Kidney (tissue), 14 donors: ENCODE results near the gene SLC22A4. TPM values are rescaled to one million over a fixed set of nuclear protein-coding genes. Genes with fewer than 3 reads are reported as not detected.
A peak's percentile ranks its signal among the peaks of the same experiment; 100 is the strongest.

Experiments used
- DNase-seq, 5 donors: peaks; one replicate each; pipeline ENCODE4 v3.0.0-alpha.2; 2013 to 2020
- FAIRE-seq: peaks from 2 replicates; lab custom pipeline; 2012; peaks lifted over from hg19 to GRCh38; lab: Jason Lieb, UNC
- H3K27ac ChIP-seq, 2 donors: one replicate each; pipeline ENCODE4 v1.7.0; 2013; ENCODE audit warnings: low read depth in 2 of 2, low read length in 2 of 2, inconsistent platforms in 1 of 2
- H3K27me3 ChIP-seq: one replicate; pipeline ENCODE4 v1.7.1; 2013; ENCODE audit warnings: low read length, inconsistent platforms; ENCODE audit not compliant: control insufficient read depth, insufficient read depth
- H3K36me3 ChIP-seq, 3 donors: one replicate each; pipeline versions ENCODE4 v1.7.0 to v1.7.1; 2013; ENCODE audit warnings: low read length in 3 of 3, control low read depth in 1 of 3, inconsistent platforms in 1 of 3; ENCODE audit not compliant: insufficient read depth in 3 of 3, control insufficient read depth in 2 of 3
- H3K4me1 ChIP-seq, 3 donors: one replicate each; pipeline versions ENCODE4 v1.7.0 to v1.7.1; 2013; ENCODE audit warnings: low read length in 3 of 3, inconsistent platforms in 1 of 3, low read depth in 1 of 3; ENCODE audit not compliant: control insufficient read depth in 2 of 3, insufficient read depth in 2 of 3
- H3K4me3 ChIP-seq, 3 donors: one replicate each; pipeline versions ENCODE4 v1.7.0 to v1.8.1; 2013; ENCODE audit warnings: low read length in 3 of 3, control low read depth in 1 of 3, inconsistent platforms in 1 of 3
- H3K9ac ChIP-seq, 3 donors: one replicate each; pipeline versions ENCODE4 v1.7.0 to v1.7.1; 2013; ENCODE audit warnings: low read length in 3 of 3, control low read depth in 1 of 3, inconsistent platforms in 1 of 3
- H3K9me3 ChIP-seq, 3 donors: one replicate each; pipeline versions ENCODE4 v1.7.0 to v1.7.1; 2013; ENCODE audit warnings: low read length in 3 of 3, control low read depth in 1 of 3, inconsistent platforms in 1 of 3; ENCODE audit not compliant: control insufficient read depth in 2 of 3, insufficient read depth in 1 of 3
- CTCF ChIP-seq: IDR thresholded peaks from 3 replicates; pipeline ENCODE4 v1.5.1; 2012; ENCODE audit warnings: mild to moderate bottlenecking, moderate library complexity, borderline replicate concordance; ENCODE audit not compliant: insufficient read depth; ENCODE audit errors: extremely low read depth
- intact Hi-C: fragments of 100-400 bp; cut with DNase I; formaldehyde crosslinking; loops from one replicate; pipeline ENCODE4 v1.11.1; 2022
- polyA plus RNA-seq: library from polyadenylated mRNA; stranded (reverse); fragments of 350-450 nt; fragmentation: Illumina TruSeq; extraction: RNeasy Lipid Tissue Mini Kit (QIAGEN cat#74804); gene quantifications from one replicate; pipeline ENCODE4 v1.2.3, GENCODE V29; 2014; ENCODE audit warnings: low read depth, low replicate concordance; ENCODE audit not compliant: insufficient read depth
- total RNA-seq: library from RNA; stranded (reverse); fragmentation: NEBNext Ultra II Directional; extraction: Animal tissue kit (Norgen Biotek cat#: 25700); gene quantifications from one replicate; pipeline ENCODE4 v1.2.1, GENCODE V29; 2021
- donor health status: control.
- donor health status: control.
- donor health status: control.
- donor health status: control.
- donor health status: control.
- donor health status: DM: yes; HTN: yes; CAD: no.
- donor health status: Normal renal cell carcinoma (clear cell type).

SLC22A4 gene
- total and polyA plus RNA-seq, 2 donors from 2014 or later = 2.4 to 7.6 TPM

DNA sequence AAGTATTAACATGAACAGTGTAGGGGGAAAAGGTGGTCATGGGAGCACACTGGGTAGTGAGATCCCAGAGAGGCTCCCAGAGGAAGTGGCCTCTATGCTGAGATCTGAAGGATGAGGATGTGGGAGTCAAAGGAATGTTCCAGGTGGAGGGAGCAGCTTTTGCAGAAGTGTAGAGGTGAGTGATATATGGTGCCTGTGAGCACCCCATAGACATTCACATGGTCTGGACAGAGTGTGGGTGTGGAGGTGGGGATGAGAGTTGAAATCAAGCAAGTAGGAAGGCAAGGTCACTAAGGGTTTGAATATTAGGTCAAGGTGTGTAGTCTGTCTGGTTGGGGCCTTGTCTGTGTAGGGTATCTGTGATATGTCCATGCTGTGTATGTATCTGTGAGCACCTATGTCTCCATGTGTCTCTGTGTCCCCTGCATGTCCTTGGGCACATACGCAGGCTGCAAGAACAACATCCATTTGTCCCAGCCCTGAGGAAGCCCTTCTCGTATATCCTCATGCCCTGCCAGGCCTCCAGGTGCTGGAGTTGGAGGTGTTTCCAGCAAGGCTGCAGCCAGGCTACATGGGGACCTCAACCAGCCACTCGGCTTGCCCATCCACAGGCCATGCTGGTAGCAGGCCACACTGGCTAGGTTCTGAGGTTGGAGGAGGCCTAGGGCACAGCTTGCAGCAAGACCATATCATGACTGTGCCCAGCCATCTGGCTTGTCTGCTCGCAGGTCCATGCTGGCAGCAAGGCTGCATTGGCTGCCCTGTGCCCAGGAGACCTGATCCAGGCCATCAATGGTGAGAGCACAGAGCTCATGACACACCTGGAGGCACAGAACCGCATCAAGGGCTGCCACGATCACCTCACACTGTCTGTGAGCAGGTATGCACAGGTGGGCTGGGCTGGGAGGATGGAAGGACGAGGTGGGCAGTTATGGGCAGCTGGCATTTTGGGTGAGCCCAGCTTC is 32.0 kb upstream of the SLC22A4 start:
- no peak for DNase-seq
- H3K27ac ChIP-seq = no peak overlapping the region

DNA sequence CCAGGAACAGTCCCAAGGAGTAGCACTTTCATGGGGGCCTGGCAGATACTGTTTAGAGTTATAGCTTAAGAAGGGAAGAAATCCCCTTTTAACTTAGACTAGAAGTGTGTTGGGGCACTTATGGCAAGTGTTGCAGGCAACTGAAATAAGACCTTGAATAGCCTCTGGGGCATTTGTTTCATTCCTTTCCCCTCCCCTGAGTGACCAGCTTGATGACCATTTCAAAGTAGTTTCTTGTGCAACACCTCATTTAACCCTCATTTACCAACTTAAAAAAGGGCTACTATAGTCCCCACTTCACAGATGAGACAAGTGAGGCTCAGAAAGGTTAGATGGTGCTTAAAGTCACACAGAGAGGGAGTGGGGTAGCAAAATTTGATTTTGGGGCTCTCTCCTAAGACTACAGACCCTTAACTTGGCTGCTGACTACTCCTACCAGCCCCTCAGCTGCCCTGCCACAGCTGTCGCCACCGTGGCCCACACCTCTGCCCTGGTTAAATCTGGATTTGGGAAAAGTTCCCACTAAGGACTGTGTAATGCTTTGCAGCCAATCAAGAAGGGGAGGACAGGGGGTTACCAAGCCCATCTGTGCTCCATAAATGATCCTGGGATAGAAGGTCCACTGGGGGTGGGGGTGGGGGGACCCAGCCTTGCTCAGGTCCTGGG is 31.2 kb upstream of the SLC22A4 start:
- peak overlapping the region in 1 of 3 donors; percentile 14 for H3K9ac ChIP-seq
- H3K9me3 ChIP-seq = no peaks in the 10 kb centered on the region
- DNase-seq (peak in 1 of 5 donors; percentile 36), FAIRE-seq (no peak)
- H3K36me3 ChIP-seq = peaks cover 0 to 16% (median 3%) of the 10 kb centered on the region in 3 donors
- H3K4me1 ChIP-seq = peaks cover 0 to 34% (median 17%) of the 10 kb centered on the region in 3 donors
- H3K4me3 ChIP-seq = no peak overlapping the region
- TF ChIP-seq CTCF = no peak
- peak overlapping the region in 1 of 2 donors; percentile 9 for H3K27ac ChIP-seq
- no peaks in the 10 kb centered on the region for H3K27me3 ChIP-seq
- intact Hi-C loops = no loop called here

More for the DNA sequence above, 32.0 kb upstream of the SLC22A4 start:
- Histone ChIP-seq H3K4me3 (no peak overlapping the region), H3K36me3 (peaks cover 0 to 16% (median 3%) of the 10 kb centered on the region in 3 donors), H3K4me1 (peaks cover 0 to 32% (median 17%) of the 10 kb centered on the region in 3 donors), H3K9me3 (no peaks in the 10 kb centered on the region), H3K27me3 (no peaks in the 10 kb centered on the region), H3K9ac (no peak overlapping the region)
- no peak for FAIRE-seq
- no peak for TF ChIP-seq CTCF
- intact Hi-C loops = no loop called here

- Histone ChIP-seq H3K4me1 (peaks cover 0 to 31% (median 17%) of the 10 kb centered on the region in 3 donors), H3K27me3 (no peaks in the 10 kb centered on the region), H3K9ac (peak overlapping the region in 1 of 3 donors; percentile 14), H3K9me3 (no peaks in the 10 kb centered on the region), H3K36me3 (peaks cover 0 to 16% (median 3%) of the 10 kb centered on the region in 3 donors), H3K27ac (peak overlapping the region in 1 of 2 donors; percentile 9), H3K4me3 (no peak overlapping the region)
- intact Hi-C loops = no loop called here
- peak in 1 of 5 donors; percentile 88 for DNase-seq
- no peak for FAIRE-seq
- no peak for TF ChIP-seq CTCF
These were observed 30.5 kb upstream of the SLC22A4 start for GRCh38 chr5:132263548-132264261.
